Measurements from ENCODE around the gene ETFA.
"Not testable (repeated sequence)": the region's sequence is repeated elsewhere in the genome, so short reads cannot be mapped to it uniquely, and the experiment has no call there.

Gene ETFA

DNA sequence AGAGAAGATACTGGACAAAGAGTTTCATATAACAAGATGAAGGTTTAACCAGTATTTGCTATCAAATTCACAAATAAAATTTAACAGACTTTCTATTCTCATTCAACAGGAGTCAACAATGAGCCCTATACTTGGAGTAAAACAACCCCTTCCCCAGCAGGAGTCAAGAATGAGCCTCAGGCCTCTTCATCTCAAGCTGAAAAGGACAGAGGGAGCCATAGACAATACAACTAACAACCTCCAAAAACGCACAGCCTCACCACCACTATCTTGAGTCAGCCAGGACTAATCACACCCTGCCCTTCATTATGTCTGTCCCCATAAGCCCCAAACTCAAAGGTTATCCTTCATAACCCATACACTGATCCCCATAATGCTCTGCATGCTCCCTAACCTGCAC is 36.4 kb downstream of the ETFA start:
- no peak for DNase-seq (ENCODE audit: low read depth in 2 of 2)

DNA sequence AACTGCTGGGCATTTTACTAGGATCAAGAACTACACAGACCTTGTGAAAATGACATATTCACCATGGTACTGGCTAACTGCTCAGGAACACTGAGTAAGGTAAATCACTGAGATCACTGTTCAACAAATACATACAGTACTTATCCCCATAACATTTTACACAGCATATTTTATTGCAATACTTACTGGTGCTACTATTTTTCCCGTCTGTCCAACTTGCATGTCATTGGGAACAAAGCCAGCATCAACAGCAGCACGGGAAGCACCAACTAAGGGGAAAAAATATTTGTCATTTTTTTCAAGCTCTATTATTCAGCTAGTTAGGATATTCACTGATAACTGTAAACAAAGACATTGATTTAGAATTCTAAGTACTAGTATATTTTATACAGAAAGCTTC is 37.0 kb downstream of the ETFA start:
- DNase-seq (ENCODE audit: low read depth in 2 of 2) = no peak

GRCh38 chr15:76270876-76271275 is 40.4 kb downstream of the ETFA start:
- DNase-seq (ENCODE audit: low read depth in 2 of 2) = no peak

DNA sequence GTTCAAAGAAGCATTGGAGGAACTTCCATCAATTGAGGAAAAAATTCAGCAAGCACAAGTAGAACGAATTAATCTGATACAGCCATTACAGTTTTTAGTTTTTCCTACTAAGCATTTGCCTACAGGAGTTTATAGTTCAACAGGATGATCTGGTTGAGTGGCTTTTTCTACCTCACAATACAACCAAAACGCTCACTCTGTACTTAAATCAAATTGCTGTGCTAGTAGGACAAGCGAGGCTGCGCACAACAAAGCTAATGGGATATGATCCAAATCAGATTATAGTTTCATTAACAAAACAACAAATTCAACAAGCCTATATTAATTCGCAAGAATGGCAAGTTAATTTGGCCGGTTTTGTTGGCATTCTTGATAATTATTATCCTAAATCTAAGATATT is 44.2 kb downstream of the ETFA start:
- no peak for DNase-seq (ENCODE audit: low read depth in 2 of 2)

DNA sequence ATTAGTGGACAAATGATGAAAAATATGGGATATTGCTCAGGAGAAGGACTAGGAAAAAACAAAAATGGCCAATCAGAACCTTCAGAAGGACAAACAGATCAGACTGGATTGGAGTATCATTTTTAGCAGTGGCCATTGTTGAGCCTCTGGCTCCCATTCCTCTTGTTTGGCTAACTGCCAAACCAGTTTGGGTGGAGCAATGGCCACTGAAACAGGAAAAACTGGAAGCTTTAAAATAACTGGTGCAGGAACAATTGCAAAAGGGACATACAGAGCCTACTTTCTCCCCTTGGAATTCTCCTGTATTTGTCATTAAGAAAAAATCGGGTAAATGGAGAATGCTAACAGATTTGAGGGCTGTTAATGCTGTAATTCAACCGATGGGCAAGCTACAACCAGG is 45.5 kb downstream of the ETFA start:
- not testable (repeated sequence) for DNase-seq (ENCODE audit: low read depth in 2 of 2)

- DNase-seq (ENCODE audit: low read depth in 2 of 2) = no peak
Measured at GRCh38 chr15:76260246-76260938, 50.9 kb downstream of the ETFA start.

- no peak for DNase-seq (ENCODE audit: low read depth in 2 of 2)
Measured at GRCh38 chr15:76259392-76259791, 51.9 kb downstream of the ETFA start.

GRCh38 chr15:76258460-76258859 is 52.8 kb downstream of the ETFA start:
- no peak for DNase-seq (ENCODE audit: low read depth in 2 of 2)

GRCh38 chr15:76253691-76254473 is 57.4 kb downstream of the ETFA start:
- DNase-seq (ENCODE audit: low read depth in 2 of 2) = no peak

DNA sequence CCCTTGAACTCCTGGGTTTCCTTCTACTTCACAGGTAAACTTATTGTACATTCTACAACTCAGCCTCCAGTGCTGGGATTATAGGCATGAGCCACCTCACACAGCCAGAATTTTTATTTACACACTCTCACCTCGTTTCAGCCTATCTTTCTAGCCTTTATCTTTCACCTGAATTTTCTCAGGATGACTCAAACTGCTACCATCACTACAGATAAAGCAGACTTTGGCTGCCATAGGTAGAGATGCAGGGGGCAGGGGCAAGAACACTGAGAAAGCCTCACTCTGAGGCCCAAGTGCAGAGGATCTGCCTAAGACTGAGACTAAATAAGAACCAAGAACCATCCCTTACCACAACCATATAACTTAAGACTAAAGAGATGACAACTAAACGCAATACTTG is 59.0 kb downstream of the ETFA start:
- DNase-seq (ENCODE audit: low read depth in 2 of 2) = no peak

DNA sequence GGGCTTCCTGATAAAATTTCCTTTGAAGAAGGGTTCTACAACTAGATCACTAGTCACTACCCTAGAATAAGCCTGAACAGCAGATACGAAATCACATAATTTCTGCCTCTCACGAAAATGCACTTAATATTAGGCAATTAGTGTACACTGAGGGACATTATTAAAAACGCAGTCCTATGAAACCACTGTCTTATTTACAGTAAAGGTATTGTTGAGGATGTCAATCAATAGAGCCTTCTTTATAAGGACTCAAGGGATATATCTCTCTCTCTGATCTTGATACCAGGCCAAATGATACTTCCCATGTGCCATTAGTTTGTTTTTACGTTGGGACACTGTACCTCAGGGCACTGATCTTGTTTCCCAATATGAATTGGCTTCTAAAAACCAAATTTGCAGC is 59.6 kb downstream of the ETFA start:
- DNase-seq (ENCODE audit: low read depth in 2 of 2) = no peak

DNA sequence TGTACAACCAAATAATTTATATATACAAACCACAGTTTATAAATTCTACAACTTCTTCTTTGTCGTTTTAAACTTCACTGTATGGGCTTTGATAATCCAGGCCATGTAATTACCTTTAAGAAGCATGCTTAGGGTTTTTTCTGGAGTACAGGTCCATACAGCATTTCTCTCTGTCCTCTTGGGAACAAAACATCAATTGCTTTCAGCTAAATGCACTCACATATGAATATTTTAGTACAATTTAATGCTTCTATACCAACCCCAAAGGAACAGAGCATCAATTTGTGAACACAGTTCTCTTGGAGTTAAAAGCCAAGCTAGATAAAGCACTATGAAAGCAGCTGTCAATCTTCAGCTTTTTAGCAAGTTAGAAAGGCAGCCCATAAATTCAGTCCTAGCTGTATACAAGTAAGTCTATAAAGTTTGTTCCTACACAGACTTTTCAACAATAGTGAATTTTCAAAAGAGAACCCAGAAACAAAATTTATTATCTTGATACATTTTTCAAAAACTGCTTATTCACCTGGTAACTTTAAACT is 66.1 kb downstream of the ETFA start:
- DNase-seq (ENCODE audit: low read depth in 2 of 2) = no peak

DNA sequence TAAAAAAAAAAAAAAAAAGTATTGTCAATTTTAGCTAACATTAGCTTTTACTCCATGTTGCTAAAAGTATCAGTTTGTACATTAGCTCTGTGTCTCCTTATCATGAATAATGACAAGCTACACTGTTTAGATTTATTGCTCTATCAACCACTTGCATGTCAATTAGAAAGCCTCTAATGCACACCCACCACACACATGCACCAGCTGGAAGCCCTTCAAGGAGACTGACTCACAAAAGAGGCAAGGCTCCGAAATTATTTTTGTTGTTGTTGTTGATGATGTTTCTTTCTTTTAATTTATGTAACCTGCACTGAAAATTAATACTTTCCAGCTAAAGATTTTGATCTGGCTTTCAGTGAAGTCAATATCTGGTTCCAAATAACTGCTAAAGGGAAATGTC is 71.5 kb downstream of the ETFA start:
- DNase-seq (ENCODE audit: low read depth in 2 of 2) = no peak

GRCh38 chr15:76236350-76236749 is 74.9 kb downstream of the ETFA start:
- no peak for DNase-seq (ENCODE audit: low read depth in 2 of 2)

DNA sequence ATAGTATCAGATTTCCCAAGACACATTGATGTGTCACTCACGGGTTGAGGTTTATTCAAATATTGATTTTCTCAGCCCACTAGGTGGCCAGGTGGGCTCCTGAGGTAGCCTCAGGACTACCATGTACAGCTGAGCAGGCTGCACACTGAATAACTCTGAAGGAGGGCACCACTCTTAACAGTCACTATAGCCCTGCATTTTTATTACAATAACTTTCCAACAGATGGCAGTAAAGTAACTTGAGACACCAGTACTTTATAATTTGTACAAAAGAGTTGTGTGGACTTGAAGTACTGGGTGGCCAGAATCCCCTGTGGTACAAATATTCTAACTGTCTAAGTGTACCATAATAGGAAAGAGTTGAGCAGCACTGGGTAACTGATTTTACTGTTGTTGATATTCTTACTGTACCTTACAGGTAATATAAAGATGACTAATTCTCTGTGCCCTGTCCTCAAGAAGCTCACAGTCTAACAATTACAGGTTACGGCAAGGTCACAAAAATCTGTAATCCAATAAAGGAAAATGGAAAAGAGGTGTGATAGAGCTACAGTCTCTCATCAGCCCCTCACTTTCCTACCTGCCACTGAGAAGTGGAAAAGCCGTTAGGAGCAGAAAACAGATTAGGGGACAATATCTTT is 76.0 kb downstream of the ETFA start:
- peak; percentile 14 to 20 for DNase-seq (ENCODE audit: low read depth in 2 of 2)

DNA sequence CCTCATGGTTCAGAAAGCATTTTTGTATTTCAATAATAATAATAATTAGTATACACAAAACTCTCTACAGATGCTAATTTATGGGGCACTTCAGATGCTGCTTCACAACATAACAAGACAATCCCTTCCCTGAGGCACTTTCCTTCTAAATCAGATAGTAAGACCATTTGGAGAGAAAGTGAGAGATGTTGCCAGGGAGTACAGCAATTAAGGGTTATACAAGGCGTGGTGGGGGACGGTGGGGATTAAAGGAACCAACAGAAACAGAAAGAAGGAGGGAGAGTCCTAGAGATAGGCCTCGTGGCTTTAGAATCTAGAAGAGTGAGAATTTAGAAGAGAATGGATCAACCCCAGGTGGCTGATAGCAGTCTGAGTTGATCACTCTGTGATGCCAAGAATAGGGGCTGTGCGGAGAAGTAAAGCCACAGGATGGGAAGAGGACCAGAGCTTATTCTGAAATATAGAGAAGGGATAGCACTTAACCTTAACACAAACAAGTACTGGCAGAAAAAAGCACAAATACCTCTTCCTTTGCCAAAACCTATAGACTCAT is 76.9 kb downstream of the ETFA start:
- no peak for DNase-seq (ENCODE audit: low read depth in 2 of 2)

- no peak for DNase-seq (ENCODE audit: low read depth in 2 of 2)
Measured at GRCh38 chr15:76233921-76234320, 77.3 kb downstream of the ETFA start.

GRCh38 chr15:76229266-76229665 is 82.0 kb downstream of the ETFA start:
- no peak for DNase-seq (ENCODE audit: low read depth in 2 of 2)

DNA sequence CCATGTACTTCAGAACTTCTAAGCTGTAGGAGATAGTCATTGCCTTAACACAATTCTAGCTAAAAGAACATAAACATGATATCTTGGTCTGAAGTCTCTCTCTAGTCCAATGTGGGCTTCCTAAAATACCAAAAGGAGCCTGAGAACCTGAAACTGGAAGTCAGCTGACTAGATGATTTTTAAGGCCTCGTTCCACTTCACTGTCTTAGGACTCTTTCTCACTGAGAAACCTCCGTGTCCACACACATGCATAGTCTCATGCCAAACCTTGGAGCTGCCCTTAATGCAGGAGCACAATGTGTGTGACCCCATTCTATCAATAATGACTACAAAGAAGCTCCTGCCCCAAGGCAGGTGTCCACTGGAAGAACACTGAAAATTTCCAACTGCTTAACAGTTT is 87.7 kb downstream of the ETFA start:
- no peak for DNase-seq (ENCODE audit: low read depth in 2 of 2)

GRCh38 chr15:76222159-76222558 is 89.1 kb downstream of the ETFA start:
- no peak for DNase-seq (ENCODE audit: low read depth in 2 of 2)

GRCh38 chr15:76221085-76221767 is 90.0 kb downstream of the ETFA start:
- no peak for DNase-seq (ENCODE audit: low read depth in 2 of 2)

DNA sequence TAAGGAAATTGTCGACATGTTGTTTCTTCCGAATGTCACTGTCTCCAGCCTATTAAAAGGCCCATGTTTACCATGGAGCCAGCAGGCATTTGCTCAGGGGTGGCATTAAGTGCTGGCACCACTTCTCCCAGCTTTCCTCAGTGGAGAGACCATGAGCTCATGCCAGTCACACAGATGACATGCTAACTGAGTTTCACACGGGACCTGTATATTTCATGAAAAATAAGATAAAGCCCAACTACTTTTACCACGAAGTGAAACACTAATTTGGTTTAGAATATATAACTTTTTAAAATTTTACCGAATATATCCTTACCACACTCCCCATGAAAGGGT is 93.4 kb downstream of the ETFA start:
- no peak for DNase-seq (ENCODE audit: low read depth in 2 of 2)

Data from fibroblast of skin of left quadriceps (primary cell).